ENCODE results near the gene ABI1. TPM values are rescaled to one million over a fixed set of nuclear protein-coding genes. Genes with fewer than 3 reads are reported as not detected.

The ABI1 gene
- total and polyA plus RNA-seq, 2 donors (not counting 1 experiment from before 2014, with no cell fraction given), result 37.8 to 80.5 TPM

DNA sequence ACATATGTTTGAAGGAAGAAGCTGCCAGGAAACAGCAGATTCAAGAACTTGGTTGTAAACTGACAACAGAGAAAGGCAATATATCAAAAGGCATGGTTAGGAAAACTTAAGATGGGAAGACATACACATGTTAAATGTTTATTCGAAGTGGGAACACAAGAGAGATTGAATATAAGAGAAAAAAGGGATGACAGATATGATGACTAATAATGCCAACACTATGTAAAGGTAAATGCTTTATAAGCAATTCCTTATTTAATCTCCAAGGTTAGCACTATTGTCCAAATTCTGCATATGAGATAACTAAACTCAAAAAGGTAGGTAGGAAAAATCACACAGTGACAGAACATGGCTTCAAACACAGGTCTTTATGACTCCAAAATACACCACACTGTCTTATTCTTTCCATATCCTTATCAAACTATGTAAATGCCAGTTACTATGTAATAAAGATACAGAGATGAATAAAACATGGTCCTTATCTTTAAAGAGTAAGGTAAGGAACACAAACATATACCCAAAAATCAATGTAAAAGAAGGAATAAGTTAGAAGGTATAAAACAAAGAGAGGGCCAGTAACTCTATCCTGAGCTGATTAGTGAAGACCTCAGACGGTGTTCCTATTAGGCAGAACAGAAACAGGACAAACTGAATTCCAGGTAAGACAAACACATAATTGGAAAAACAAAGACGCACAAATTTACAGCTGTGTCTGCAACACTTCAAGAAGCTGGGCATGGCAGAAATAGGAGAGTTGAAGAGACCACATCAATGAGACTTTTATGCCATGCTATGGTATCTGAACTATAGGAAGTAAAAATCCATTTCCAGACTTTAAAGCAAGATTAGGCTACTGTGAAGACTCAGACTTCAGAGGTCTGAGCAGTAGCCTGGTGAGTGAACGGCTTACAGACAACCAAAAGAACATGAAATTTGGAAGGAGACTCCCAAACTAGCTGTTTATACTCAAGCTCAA is 56.1 kb downstream of the ABI1 start:
- ATAC-seq (ENCODE audit: low read depth), result no peak
- peak overlapping the region in 1 of 5 experiments; percentile 21 for H3K4me3 ChIP-seq (ENCODE audit: control extremely low read depth in 1 of 5, extremely low read depth in 1 of 5, insufficient read depth in 1 of 5, low read depth in 2 of 5, low read length in 4 of 5)
- no peaks in the 10 kb centered on the region for H3K27me3 ChIP-seq (replicated peaks in 1 of 4; ENCODE audit: control extremely low read depth in 1 of 4, control insufficient read depth in 3 of 4, insufficient read depth in 4 of 4, low read length in 3 of 4)
- intact Hi-C loops (cut with micrococcal nuclease), result no loop called here
- POLR2A ChIA-PET, result interaction anchor here (1.1 kb wide), 1 partner anchor 56 kb away, joined by 3 read pairs; the partner anchor contains the start of gene ABI1
- peak overlapping the region; percentile 28 for H3K4me3 Mint-ChIP-seq
- peak overlapping the region; percentile 27 for H3K4me2 ChIP-seq (replicated peaks; ENCODE audit: low read depth, low read length, poor library complexity, severe bottlenecking)
- peaks cover 63 to 68% of the 10 kb centered on the region in 2 donors for H3K4me1 ChIP-seq (ENCODE audit: control insufficient read depth in 2 of 2, insufficient read depth in 2 of 2, low read length in 2 of 2)
- peaks cover 38% of the 10 kb centered on the region for H4K20me1 ChIP-seq (ENCODE audit: control insufficient read depth, insufficient read depth, low read length, poor library complexity, severe bottlenecking)
- no peaks in the 10 kb centered on the region for H3K27me3 Mint-ChIP-seq
- H3K79me2 ChIP-seq (ENCODE audit: control insufficient read depth, insufficient read depth, low read length), result peaks cover 100% of the 10 kb centered on the region
- H3K27ac Mint-ChIP-seq, result peak overlapping the region; percentile 28
- no peak for DNase-seq
- CTCF ChIA-PET, result interaction anchor here (0.9 to 1.9 kb wide), 6 partner anchors 10 to 79 kb away, joined by 3 to 4 read pairs (median 4); partner anchors contain the start of gene ABI1
- H3K27ac ChIP-seq (ENCODE audit: low read length in 2 of 2), result peak overlapping the region in 1 of 2 donors; percentile 48
- peaks cover 0 to 2% of the 10 kb centered on the region in 2 experiments for H3K36me3 ChIP-seq (replicated peaks in 1 of 2; ENCODE audit: control extremely low read depth in 1 of 2, control insufficient read depth in 1 of 2, extremely low read depth in 1 of 2, insufficient read depth in 2 of 2, low read length in 1 of 2)
- TF ChIP-seq, protein P1, sequence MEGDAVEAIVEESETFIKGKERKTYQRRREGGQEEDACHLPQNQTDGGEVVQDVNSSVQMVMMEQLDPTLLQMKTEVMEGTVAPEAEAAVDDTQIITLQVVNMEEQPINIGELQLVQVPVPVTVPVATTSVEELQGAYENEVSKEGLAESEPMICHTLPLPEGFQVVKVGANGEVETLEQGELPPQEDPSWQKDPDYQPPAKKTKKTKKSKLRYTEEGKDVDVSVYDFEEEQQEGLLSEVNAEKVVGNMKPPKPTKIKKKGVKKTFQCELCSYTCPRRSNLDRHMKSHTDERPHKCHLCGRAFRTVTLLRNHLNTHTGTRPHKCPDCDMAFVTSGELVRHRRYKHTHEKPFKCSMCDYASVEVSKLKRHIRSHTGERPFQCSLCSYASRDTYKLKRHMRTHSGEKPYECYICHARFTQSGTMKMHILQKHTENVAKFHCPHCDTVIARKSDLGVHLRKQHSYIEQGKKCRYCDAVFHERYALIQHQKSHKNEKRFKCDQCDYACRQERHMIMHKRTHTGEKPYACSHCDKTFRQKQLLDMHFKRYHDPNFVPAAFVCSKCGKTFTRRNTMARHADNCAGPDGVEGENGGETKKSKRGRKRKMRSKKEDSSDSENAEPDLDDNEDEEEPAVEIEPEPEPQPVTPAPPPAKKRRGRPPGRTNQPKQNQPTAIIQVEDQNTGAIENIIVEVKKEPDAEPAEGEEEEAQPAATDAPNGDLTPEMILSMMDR (IDR thresholded peaks at IDR 0.05), result no peak
- no peak for TF ChIP-seq EZH2 (IDR thresholded peaks at IDR 0.05; ENCODE audit: borderline replicate concordance, insufficient read depth, low read depth, low read length, poor library complexity, severe bottlenecking)
- H3K9ac ChIP-seq (ENCODE audit: low read length), result no peak overlapping the region
- no CpG with 5 or more reads among the region's 4 CpGs for WGBS (ENCODE audit: insufficient coverage)
- H3K4me1 Mint-ChIP-seq, result peaks cover 73% of the 10 kb centered on the region
- peaks cover 0 to 5% (median 0%) of the 10 kb centered on the region in 3 donors for H3K9me3 ChIP-seq (ENCODE audit: control extremely low read depth in 1 of 3, control insufficient read depth in 2 of 3, insufficient read depth in 1 of 3, low read length in 2 of 3)
- H2AFZ ChIP-seq (ENCODE audit: insufficient read depth, low read depth, low read length, poor library complexity, severe bottlenecking), result no peak overlapping the region
- no peaks in the 10 kb centered on the region for H3K9me3 Mint-ChIP-seq (ENCODE audit: insufficient read depth)

Data from B cell (primary cell).